Testis (tissue), 3 donors: ENCODE data around the gene ZNF570. TPM values are rescaled to one million over a fixed set of nuclear protein-coding genes. Genes with fewer than 3 reads are reported as not detected.

Experiments used
- DNase-seq: peaks from one replicate; pipeline ENCODE4 v3.0.0-alpha.2; 2019
- H3K27ac ChIP-seq, 2 donors: fragments of 200-600 bp; sonication (generic); one replicate each; pipeline ENCODE4 v1.5.1; 2019
- H3K27me3 ChIP-seq: fragments of 200-600 bp; sonication (generic); one replicate; pipeline ENCODE4 v1.5.1; 2019
- H3K36me3 ChIP-seq: fragments of 200-600 bp; sonication (generic); one replicate; pipeline ENCODE4 v1.5.1; 2017; ENCODE audit warnings: low read depth; ENCODE audit errors: missing control alignments
- H3K4me1 ChIP-seq: fragments of 200-600 bp; sonication (generic); one replicate; pipeline ENCODE4 v1.5.1; 2019
- H3K4me3 ChIP-seq, 2 donors: fragments of 200-600 bp; sonication (generic); one replicate each; pipeline ENCODE4 v1.5.1; 2017 to 2019
- H3K9me3 ChIP-seq: fragments of 200-600 bp; sonication (generic); one replicate; pipeline ENCODE4 v1.5.1; 2017
- CTCF ChIP-seq, 3 experiments: fragments of 450-650 bp in 2 of 3; fragments of 200-600 bp in 1 of 3; sonication (generic) in 1 of 3; IDR thresholded peaks; one replicate each; pipeline ENCODE4 v1.5.1; 2016 to 2019; ENCODE audit warnings: antibody characterized with exemption in 3 of 3, mild to moderate bottlenecking in 2 of 3, moderate library complexity in 1 of 3
- POLR2A ChIP-seq: fragments of 450-650 bp; IDR thresholded peaks from one replicate; pipeline ENCODE4 v1.6.1; 2017; ENCODE audit warnings: antibody characterized with exemption, mild to moderate bottlenecking, moderate library complexity
- WGBS, 2 donors: methylation state at CpG; one replicate each; pipeline ENCODE4 v1.1.5; 2018; 5-methylcytosine and 5-hydroxymethylcytosine counted together
- intact Hi-C: fragments of 100-400 bp; cut with DNase I; formaldehyde crosslinking; loops from one replicate; pipeline ENCODE4 v1.15.1; 2023; ENCODE audit warnings: low total_unique reads
- polyA plus RNA-seq: library from polyadenylated mRNA; stranded (reverse); fragments of 350-450 nt; fragmentation: Illumina TruSeq; extraction: RNeasy Lipid Tissue Mini Kit (QIAGEN cat#74804); gene quantifications from one replicate; pipeline ENCODE4 v1.2.3, GENCODE V29; 2014; ENCODE audit warnings: low read depth, low replicate concordance; ENCODE audit not compliant: insufficient read depth
- total RNA-seq, 2 donors: library from RNA; depleted of rRNA; stranded (reverse); fragments of >200 nt; gene quantifications; one replicate each; pipeline ENCODE4 v1.2.3, GENCODE V29; 2016

Gene ZNF570
- total and polyA plus RNA-seq, 3 donors from 2014 or later, result 7.3 to 14.6 (median 14.3) TPM

- H3K36me3 ChIP-seq, result no peaks in the 10 kb centered on the region
- DNase-seq, result no peak
- TF ChIP-seq POLR2A (no peak), CTCF (IDR thresholded peaks at IDR 0.05) (no peak)
- no peak overlapping the region for H3K27ac ChIP-seq
- WGBS, 2 donors, result 72 to 73% methylated on average over 2 of the region's 2 CpGs
- no peak overlapping the region for H3K4me3 ChIP-seq
- H3K27me3 ChIP-seq, result no peaks in the 10 kb centered on the region
- no peaks in the 10 kb centered on the region for H3K4me1 ChIP-seq
- no peaks in the 10 kb centered on the region for H3K9me3 ChIP-seq
- intact Hi-C loops, result no loop called here
These were observed 44.2 kb downstream of the ZNF570 start for GRCh38 chr19:37513397-37513796.

DNA sequence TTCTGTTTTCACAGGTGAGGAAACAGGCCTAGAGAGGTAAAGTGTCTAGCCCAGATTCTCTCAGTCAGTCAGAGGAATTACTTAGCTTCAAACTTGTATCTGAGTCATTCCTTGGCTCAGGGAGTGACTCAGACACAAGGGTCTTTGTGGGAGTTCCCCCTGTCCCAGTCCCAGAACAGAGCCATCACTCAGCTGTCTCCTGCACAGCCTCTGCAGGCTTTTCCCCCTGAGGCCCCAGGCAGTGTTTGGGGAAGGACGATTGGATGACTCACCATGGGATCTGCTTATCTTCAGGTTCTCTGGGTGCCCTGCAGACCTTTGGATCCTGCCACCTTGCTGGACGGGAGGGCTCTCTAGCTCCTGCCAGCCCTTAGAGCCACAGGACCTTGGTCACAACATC lies 50.7 kb downstream of the ZNF570 start:
- no peak for TF ChIP-seq CTCF (IDR thresholded peaks at IDR 0.05)
- no peak for TF ChIP-seq POLR2A
- H3K27ac ChIP-seq, result no peak overlapping the region
- no peaks in the 10 kb centered on the region for H3K27me3 ChIP-seq
- no peak for DNase-seq
- H3K4me1 ChIP-seq, result no peaks in the 10 kb centered on the region
- H3K4me3 ChIP-seq, result no peak overlapping the region
- no peaks in the 10 kb centered on the region for H3K9me3 ChIP-seq
- WGBS, 2 donors, result 50 to 54% methylated on average over 1 to 2 of the region's 2 CpGs
- intact Hi-C loops, result no loop called here
- no peaks in the 10 kb centered on the region for H3K36me3 ChIP-seq

GRCh38 chr19:37537391-37537947 lies 68.3 kb downstream of the ZNF570 start:
- Histone ChIP-seq H3K4me3 (no peak overlapping the region), H3K27me3 (no peaks in the 10 kb centered on the region), H3K36me3 (no peaks in the 10 kb centered on the region), H3K9me3 (no peaks in the 10 kb centered on the region), H3K27ac (no peak overlapping the region), H3K4me1 (no peaks in the 10 kb centered on the region)
- 93 to 99% methylated on average over 7 of the region's 7 CpGs for WGBS, 2 donors
- TF ChIP-seq POLR2A (no peak), CTCF (IDR thresholded peaks at IDR 0.05) (no peak)
- no peak for DNase-seq
- intact Hi-C loops, result no loop called here

Other genes starting within 250 kb of the ZNF570 start
- 10 to 100 TPM; 19.4 to 22.5 TPM for gene ZNF527, start 98.3 kb upstream of the ZNF570 start, total RNA-seq
- 6.8 TPM for gene ZNF527, start 98.3 kb upstream of the ZNF570 start, polyA plus RNA-seq
- gene ZNF569, start 1.9 kb upstream of the ZNF570 start, total RNA-seq, result 10 to 100 TPM; 21.2 to 29.9 TPM
- 14.4 TPM for gene ZNF569, start 1.9 kb upstream of the ZNF570 start, polyA plus RNA-seq
- gene ZNF793, start 37.6 kb downstream of the ZNF570 start, total RNA-seq, result 10 to 100 TPM; 25.6 to 33.5 TPM
- 7.3 TPM for gene ZNF793, start 37.6 kb downstream of the ZNF570 start, polyA plus RNA-seq
- gene ZNF571, start 125.4 kb downstream of the ZNF570 start, total RNA-seq, result 10 to 100 TPM in 1 of 2 donors, 1 to 10 TPM in 1; 9.1 to 13.1 TPM
- 5.9 TPM for gene ZNF571, start 125.4 kb downstream of the ZNF570 start, polyA plus RNA-seq
- 1 to 10 TPM; 3.2 to 5.0 TPM for gene ZNF540, start 125.5 kb downstream of the ZNF570 start, total RNA-seq
- 6.6 TPM for gene ZNF540, start 125.5 kb downstream of the ZNF570 start, polyA plus RNA-seq
- 10 to 100 TPM; 19.6 to 36.2 TPM for gene ZFP30, start 186.1 kb downstream of the ZNF570 start, total RNA-seq
- gene ZFP30, start 186.1 kb downstream of the ZNF570 start, polyA plus RNA-seq, result 13.7 TPM